ENCODE results near the gene GALNT16.

Gene GALNT16

DNA sequence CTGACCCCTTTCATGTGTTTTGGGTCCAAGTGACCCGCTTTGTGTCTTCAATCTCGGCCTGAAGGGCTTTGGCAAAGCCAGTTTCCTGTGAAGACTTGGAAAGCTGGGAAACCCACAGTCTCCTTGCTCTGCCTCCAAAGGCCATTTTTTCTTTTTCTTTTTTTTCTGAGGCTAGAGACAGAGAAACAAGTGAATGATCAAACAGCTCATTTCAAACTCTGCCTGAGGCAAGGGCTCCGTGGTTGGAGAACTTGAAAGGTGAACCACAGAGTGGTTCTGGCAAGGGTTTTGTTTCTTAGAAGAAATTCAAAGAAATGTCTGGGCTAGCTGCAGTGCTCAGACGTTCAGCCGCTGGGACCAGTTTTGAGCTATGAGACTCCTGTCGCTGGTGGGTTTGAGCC lies 75.4 kb downstream of the GALNT16 start:
- DNase-seq (ENCODE audit: low spot score) (no peak), FAIRE-seq (no peak)

DNA sequence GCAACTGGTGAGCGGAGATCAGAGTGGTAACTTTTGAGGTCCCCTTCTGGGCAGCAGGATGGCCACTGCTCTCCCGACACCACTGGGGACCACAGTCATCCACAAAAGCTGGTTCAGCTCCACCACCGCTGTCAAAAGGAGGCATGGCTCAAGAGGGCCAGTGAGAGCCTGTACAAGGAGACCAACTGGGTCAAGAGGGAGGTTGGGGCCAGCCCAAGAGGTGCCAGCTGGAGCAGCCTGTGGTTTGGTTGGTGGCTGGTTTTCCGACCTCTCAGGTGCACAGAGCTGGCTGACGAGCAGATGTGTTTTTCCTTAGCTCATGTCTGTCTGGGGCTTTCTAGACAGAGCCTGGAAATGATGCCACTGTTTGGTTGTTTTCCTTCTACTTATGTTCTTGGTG lies 78.0 kb downstream of the GALNT16 start:
- FAIRE-seq (no peak), DNase-seq (ENCODE audit: low spot score) (no peak)

GRCh38 chr14:69339426-69339825 lies 79.5 kb downstream of the GALNT16 start:
- no peak for FAIRE-seq
- DNase-seq (ENCODE audit: low spot score): no peak

- no peak for DNase-seq (ENCODE audit: low spot score)
- FAIRE-seq: no peak
These were observed 83.1 kb downstream of the GALNT16 start for GRCh38 chr14:69342928-69343525.

GRCh38 chr14:69344171-69344570 lies 84.2 kb downstream of the GALNT16 start:
- no peak for FAIRE-seq
- no peak for DNase-seq (ENCODE audit: low spot score)

GRCh38 chr14:69345402-69345801 lies 85.4 kb downstream of the GALNT16 start:
- DNase-seq (ENCODE audit: low spot score) (no peak), FAIRE-seq (no peak)

- DNase-seq (ENCODE audit: low spot score) (no peak), FAIRE-seq (no peak)
These were observed 86.8 kb downstream of the GALNT16 start for GRCh38 chr14:69346710-69347109.

GRCh38 chr14:69349091-69349777 lies 89.3 kb downstream of the GALNT16 start:
- no peak for FAIRE-seq

DNA sequence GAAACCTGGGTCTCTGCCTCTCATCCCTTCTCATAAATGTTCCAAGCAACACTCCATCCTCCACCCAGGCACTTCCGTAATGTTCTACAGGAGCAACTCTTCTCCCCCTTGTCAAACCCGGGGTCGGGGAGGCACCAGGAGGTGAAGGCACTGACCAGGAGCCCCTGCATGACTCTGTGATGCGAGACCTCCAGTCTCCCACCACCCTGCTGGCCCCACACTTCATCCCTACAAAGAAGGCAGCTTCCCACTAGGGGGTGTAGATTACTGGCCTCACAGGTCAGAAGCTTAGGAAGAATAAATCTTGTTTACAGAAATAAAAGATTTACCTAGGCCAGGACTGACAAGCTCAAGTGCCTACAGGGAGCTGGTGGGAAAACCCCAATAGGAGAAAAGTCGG lies 90.9 kb downstream of the GALNT16 start:
- FAIRE-seq (no peak), DNase-seq (ENCODE audit: low spot score) (no peak)

More at GRCh38 chr14:69349091-69349777, 89.3 kb downstream of the GALNT16 start:
- DNase-seq (ENCODE audit: low spot score): no peak

GRCh38 chr14:69351385-69351784 lies 91.4 kb downstream of the GALNT16 start:
- DNase-seq (ENCODE audit: low spot score) (no peak), FAIRE-seq (no peak)

GRCh38 chr14:69351911-69352310 lies 92.0 kb downstream of the GALNT16 start:
- no peak for DNase-seq (ENCODE audit: low spot score)
- no peak for FAIRE-seq

DNA sequence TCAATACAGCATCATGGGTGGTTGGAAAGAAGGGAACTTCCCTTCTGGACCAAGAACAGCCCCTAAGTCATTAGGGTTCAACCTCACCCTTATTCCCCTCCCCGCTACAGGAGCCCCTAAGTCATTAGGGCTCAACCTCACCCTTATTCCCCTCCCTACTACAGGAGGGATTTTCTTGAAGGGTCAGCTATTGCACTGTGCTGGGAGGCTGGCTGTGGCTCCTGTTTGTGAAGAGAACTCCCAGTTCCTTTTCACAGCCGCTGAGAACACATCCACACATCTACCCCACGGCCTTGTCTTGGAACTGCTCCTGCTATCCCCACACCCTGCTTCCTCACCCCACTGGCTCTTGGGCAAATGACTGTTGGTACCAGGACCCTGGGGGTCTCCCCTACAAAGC lies 93.2 kb downstream of the GALNT16 start:
- FAIRE-seq (no peak), DNase-seq (ENCODE audit: low spot score) (no peak)

GRCh38 chr14:69354383-69355153 lies 94.6 kb downstream of the GALNT16 start:
- no peak for FAIRE-seq
- DNase-seq (ENCODE audit: low spot score): no peak

- FAIRE-seq: no peak
These were observed 95.2 kb downstream of the GALNT16 start for GRCh38 chr14:69355154-69355597.

GRCh38 chr14:69355607-69356281 lies 95.8 kb downstream of the GALNT16 start:
- FAIRE-seq: no peak

More at GRCh38 chr14:69355154-69355597, 95.2 kb downstream of the GALNT16 start:
- no peak for DNase-seq (ENCODE audit: low spot score)

DNA sequence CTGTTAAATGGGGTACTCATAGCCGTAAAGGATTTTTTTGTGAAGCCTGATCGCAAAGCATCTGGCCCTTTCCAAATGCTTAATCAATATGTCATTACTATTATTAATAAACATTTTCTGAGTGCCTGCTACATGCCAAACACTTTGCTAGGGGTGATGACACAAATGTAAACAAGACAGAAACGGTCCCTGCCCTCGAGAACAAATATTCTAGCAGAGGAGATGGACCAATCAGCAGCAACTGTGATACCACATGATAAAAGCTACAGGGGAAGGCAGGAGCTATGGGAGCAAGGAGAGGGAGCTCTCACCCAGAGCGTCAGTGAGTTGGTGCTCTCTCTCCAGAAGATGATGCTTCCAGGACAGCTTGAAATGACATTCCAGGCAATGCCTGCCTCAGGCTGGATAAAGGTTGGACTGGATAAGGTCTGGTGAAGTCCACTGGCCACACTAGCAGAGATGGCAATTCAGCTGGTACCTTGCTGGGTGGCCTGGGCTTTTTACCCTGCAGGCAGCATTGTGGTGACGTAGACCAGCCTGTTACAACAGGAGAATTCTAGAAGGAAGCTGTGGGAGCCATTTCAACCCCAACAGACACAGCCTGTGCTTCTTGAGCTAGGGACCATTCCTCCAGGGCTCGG lies 97.1 kb downstream of the GALNT16 start:
- DNase-seq (ENCODE audit: low spot score): no peak
- FAIRE-seq: no peak

More at GRCh38 chr14:69355607-69356281, 95.8 kb downstream of the GALNT16 start:
- no peak for DNase-seq (ENCODE audit: low spot score)

- DNase-seq (ENCODE audit: low spot score) (no peak), FAIRE-seq (no peak)
These were observed 97.7 kb downstream of the GALNT16 start for GRCh38 chr14:69357544-69358200.

DNA sequence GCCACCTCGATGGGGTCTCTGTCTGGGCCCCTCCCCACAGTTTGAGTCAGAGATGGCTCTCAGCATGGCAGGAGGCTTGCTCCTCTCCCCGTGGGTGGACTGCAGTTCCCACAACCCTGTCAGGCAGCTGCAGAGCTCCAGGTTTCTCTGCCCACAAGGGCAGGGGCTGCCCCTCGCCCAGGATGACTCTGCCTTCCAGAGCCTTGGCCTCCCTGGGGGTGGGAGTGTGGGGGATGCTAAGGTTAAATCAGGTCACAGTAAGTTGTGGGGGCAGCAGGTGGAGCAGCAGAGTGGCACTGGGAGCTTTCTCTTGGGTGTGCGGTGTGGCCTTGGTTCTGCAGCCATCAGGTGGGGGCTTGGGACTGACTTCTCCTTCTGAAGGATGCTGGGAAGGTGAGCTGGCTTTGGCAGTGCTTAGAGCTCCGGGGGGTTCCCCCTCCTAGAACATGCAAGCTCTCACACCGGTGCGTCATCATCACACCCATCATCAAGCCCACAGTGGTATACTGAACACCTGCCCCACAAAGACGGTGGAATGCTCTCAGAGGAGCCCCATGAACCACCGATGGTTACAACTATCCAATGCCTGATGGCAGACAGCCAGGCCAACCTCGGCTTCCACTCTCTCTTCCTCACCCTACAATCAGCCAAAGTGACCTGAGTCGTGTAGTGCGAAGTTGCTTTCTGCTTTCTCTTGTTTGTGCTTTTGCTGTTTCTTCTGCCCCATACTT lies 98.4 kb downstream of the GALNT16 start:
- DNase-seq (ENCODE audit: low spot score): no peak
- FAIRE-seq: no peak

DNA sequence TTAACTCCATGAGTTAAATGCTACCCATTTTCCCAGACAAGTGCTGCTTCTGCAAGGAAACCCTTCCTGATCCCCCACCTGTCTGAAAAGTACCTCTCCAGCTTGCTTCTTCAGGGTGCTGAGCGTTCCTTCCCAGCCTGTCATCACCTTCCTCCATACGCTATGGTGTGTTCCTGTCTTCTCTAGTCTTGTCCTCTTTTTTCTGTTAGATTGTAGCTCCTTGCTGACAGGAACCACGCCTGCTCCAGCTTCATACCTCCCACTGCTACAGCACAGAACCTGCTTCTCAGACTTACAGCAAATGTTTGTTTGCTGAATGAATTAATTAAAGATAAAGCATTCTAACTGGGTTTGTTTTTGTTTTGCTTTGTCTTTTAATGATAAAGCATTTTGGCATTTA lies 99.0 kb downstream of the GALNT16 start:
- DNase-seq (ENCODE audit: low spot score) (no peak), FAIRE-seq (no peak)
